ENCODE data around the gene EDEM1.

EDEM1 gene

DNA sequence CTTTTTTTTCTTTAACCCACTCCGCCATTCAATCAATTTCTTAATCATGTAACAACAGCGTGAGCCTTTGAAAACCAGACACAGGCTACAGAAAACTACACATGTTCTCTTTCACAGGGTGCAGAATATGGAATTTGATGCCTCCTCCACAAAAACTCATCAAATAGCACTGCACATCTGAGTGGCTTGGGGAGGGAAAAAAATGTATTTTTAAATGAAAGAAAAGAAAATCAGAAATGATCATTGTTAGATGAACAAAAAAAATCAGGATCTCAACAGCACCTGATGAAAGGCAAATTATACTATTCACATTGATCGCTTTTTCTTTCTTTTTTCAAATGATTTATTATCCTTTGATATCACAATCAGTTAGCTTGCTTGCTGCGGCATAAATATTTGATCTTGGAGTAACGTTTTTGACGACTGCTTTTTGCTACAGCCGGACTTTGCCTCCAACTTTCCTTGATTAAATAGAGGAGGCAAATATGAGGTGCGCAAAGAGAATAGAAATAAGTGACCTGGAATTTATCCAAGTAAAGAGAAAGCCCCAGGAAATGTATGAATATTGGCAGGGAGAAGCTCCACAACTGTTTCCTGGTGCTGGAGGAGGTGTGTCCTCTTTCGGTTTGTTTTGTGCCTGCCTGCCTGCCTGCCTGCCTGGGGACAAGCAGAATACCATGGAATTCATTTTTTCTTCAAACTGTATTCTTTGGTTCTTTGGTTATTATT, 63.1 kb downstream of the EDEM1 start:
- H3K4me1 ChIP-seq, result no peaks in the 10 kb centered on the region
- H3K36me3 ChIP-seq (ENCODE audit: control insufficient read depth, insufficient read depth, low read length), result no peaks in the 10 kb centered on the region
- H3K9me3 ChIP-seq (ENCODE audit: control insufficient read depth, low read length), result no peaks in the 10 kb centered on the region
- H3K4me2 ChIP-seq (ENCODE audit: low read length), result no peak overlapping the region
- no peak overlapping the region for H3K9ac ChIP-seq
- no peak overlapping the region for H3K27ac ChIP-seq
- H3K27me3 ChIP-seq (ENCODE audit: control insufficient read depth, insufficient read depth, low read length), result no peaks in the 10 kb centered on the region
- TF ChIP-seq, protein P1, sequence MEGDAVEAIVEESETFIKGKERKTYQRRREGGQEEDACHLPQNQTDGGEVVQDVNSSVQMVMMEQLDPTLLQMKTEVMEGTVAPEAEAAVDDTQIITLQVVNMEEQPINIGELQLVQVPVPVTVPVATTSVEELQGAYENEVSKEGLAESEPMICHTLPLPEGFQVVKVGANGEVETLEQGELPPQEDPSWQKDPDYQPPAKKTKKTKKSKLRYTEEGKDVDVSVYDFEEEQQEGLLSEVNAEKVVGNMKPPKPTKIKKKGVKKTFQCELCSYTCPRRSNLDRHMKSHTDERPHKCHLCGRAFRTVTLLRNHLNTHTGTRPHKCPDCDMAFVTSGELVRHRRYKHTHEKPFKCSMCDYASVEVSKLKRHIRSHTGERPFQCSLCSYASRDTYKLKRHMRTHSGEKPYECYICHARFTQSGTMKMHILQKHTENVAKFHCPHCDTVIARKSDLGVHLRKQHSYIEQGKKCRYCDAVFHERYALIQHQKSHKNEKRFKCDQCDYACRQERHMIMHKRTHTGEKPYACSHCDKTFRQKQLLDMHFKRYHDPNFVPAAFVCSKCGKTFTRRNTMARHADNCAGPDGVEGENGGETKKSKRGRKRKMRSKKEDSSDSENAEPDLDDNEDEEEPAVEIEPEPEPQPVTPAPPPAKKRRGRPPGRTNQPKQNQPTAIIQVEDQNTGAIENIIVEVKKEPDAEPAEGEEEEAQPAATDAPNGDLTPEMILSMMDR (IDR thresholded peaks at IDR 0.05), result no peak
- no peak overlapping the region for H3K4me3 ChIP-seq (ENCODE audit: low read depth, low read length)
- H3K79me2 ChIP-seq, result no peaks in the 10 kb centered on the region
- no peak overlapping the region for H2AFZ ChIP-seq

DNA sequence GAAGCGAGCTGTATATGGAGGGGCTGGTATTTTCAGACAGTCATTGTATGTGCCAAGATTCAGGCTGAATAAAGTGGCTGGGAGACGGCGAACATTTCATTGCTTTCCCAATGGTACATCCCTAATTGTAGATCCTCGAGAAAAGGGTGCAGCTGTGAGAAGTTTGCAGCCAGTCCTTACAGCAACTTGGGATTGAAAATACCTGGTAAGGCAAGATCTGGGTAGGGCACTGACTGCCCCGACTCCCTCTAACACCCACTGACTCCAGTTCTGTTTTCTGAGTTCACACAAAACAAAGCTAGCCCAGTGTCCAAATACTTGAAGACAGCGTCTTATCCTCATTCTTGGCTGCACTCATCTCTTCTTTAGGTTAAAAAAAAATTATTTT, 63.7 kb downstream of the EDEM1 start:
- H3K79me2 ChIP-seq, result no peaks in the 10 kb centered on the region
- no peak overlapping the region for H2AFZ ChIP-seq
- H3K9ac ChIP-seq, result no peak overlapping the region

DNA sequence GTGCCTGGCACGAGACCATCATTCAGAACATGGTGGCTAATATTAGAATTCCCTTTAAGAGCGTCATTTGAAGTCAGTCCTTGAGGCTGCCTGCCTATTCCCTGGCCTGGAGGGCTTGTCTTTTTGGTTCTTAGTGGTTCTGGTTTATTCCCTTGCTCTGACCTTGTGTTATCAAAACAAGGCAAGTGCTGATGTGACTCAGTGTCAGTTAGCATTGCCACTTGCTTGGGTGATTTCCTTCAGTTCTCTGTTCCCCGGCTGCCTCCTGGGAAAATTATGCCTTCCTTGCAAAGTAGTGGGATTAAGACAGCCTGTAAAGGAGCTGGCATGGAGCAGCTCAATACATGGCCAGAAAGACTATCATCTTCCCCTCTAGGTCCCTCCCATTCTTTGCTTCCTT, 64.6 kb downstream of the EDEM1 start:
- TF ChIP-seq, protein P1 (IDR thresholded peaks at IDR 0.05), result no peak
- no peak overlapping the region for H3K4me2 ChIP-seq (ENCODE audit: low read length)
- no peak overlapping the region for H2AFZ ChIP-seq
- H3K9me3 ChIP-seq (ENCODE audit: control insufficient read depth, low read length), result no peaks in the 10 kb centered on the region
- H3K27me3 ChIP-seq (ENCODE audit: control insufficient read depth, insufficient read depth, low read length), result no peaks in the 10 kb centered on the region
- no peaks in the 10 kb centered on the region for H3K79me2 ChIP-seq
- no peak overlapping the region for H3K4me3 ChIP-seq (ENCODE audit: low read depth, low read length)
- H3K36me3 ChIP-seq (ENCODE audit: control insufficient read depth, insufficient read depth, low read length), result no peaks in the 10 kb centered on the region
- H3K9ac ChIP-seq, result no peak overlapping the region
- H3K27ac ChIP-seq, result no peak overlapping the region
- no peaks in the 10 kb centered on the region for H3K4me1 ChIP-seq

More for the DNA sequence above, 63.7 kb downstream of the EDEM1 start:
- H3K4me2 ChIP-seq (ENCODE audit: low read length), result no peak overlapping the region
- no peak overlapping the region for H3K4me3 ChIP-seq (ENCODE audit: low read depth, low read length)
- no peaks in the 10 kb centered on the region for H3K4me1 ChIP-seq
- TF ChIP-seq, protein P1 (IDR thresholded peaks at IDR 0.05), result no peak
- H3K9me3 ChIP-seq (ENCODE audit: control insufficient read depth, low read length), result no peaks in the 10 kb centered on the region
- H3K27me3 ChIP-seq (ENCODE audit: control insufficient read depth, insufficient read depth, low read length), result no peaks in the 10 kb centered on the region
- H3K36me3 ChIP-seq (ENCODE audit: control insufficient read depth, insufficient read depth, low read length), result no peaks in the 10 kb centered on the region
- H3K27ac ChIP-seq, result no peak overlapping the region

DNA sequence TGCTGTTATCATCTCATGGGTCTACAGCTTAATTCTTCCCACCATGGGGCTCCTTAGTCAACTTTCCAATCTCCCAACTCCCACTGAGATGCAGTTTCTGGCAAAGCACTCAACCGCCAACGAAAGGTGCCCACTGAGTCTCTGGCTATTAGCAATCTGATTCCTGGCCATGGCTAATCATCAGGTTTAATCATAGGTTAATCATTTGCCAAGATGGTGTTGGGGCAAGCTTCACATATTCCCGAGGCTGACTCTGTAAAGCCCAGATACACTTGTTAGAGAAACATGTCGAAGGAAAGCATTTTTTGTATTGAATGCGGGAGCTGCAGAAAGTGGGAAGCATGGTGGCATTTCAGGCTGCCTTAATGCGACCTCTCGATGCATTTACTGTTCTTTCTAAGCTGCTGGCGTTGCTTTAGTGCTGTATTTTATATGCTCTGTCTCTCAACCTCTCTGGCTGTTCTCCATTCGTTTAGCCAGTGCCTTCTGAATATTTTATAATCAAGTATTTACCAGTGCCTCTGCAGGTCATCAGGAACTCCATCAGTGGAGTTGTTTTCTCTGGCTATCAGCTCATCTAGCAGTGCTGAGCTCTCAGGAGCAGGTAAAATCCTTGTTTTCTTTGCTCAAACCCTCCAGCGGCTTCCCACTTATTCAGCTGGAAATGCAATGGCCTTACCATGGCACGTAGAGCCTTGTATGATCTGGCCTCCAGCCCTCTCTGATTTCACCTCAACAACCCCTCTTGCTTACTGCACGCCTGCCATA, 67.0 kb downstream of the EDEM1 start:
- Histone ChIP-seq H3K79me2 (no peaks in the 10 kb centered on the region), H3K4me2 (ENCODE audit: low read length) (no peak overlapping the region), H3K9me3 (ENCODE audit: control insufficient read depth, low read length) (no peaks in the 10 kb centered on the region), H3K4me3 (ENCODE audit: low read depth, low read length) (no peak overlapping the region), H3K27me3 (ENCODE audit: control insufficient read depth, insufficient read depth, low read length) (no peaks in the 10 kb centered on the region), H3K27ac (no peak overlapping the region), H3K9ac (no peak overlapping the region), H2AFZ (no peak overlapping the region), H3K36me3 (ENCODE audit: control insufficient read depth, insufficient read depth, low read length) (no peaks in the 10 kb centered on the region), H3K4me1 (no peaks in the 10 kb centered on the region)
- TF ChIP-seq, protein P1 (IDR thresholded peaks at IDR 0.05), result no peak

All from parathyroid adenoma (tissue), 2 donors.